Posterior cingulate gyrus (tissue), 11 donors: ENCODE measurements around the gene ZNF618.

Experiments
- DNase-seq, 10 donors: peaks; one replicate each; pipeline versions ENCODE4 v3.0.0 to v3.0.0-alpha.2; 2020 to 2021; ENCODE audit warnings: mixed read lengths in 3 of 10
- intact Hi-C: fragments of 100-400 bp; cut with DNase I; formaldehyde crosslinking; loops from one replicate; pipeline ENCODE4 v1.15.1; 2023

The ZNF618 gene

GRCh38 chr9:114008667-114009410 is 132.7 kb downstream of the ZNF618 start:
- peak in 2 of 10 donors; percentile 1 to 62 for DNase-seq
- intact Hi-C loops, result no loop called here

- DNase-seq, result peak in 2 of 10 donors; percentile 1 to 26
- intact Hi-C loops, result no loop called here
Measured at GRCh38 chr9:114011313-114011712, 135.2 kb downstream of the ZNF618 start.

DNA sequence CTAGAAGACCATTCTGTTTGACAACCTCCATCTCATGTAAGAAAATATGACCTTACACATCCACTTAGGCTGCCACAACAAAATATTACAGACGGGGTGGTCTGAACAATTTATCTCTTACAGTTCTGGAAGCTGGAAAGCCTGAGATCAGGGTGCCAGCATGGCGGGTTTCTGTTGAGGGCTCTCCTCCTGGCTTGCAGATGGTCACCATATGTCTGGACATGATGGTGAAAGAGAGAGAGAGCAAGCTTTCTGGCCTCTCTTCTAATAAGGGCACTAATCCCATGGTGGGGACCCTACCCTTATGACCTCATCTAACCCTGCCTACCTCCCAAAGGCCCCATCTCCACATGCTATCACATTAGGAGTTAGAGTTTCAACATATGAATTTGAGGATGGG is 136.0 kb downstream of the ZNF618 start:
- no peak for DNase-seq
- intact Hi-C loops, result no loop called here

- intact Hi-C loops, result no loop called here
- no peak for DNase-seq
Measured at GRCh38 chr9:114014044-114014443, 137.9 kb downstream of the ZNF618 start.

DNA sequence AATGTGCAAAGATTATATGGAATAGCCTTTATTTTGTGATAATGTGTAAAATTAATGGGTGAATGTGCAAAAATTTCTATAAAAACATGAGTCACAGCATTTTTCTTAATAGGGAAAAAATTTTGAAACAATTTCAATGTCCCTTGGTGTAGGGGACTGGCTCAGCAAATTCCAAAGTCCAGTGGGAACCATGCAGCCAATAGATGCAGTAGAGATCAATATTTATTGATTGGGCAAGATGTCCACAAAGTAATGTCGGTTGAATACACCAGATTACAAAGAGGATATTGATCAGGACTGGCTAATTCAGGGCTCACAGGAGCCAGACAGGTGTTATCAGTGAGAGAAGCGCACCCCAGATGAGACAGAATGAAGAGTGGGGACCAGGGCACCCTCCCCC is 139.5 kb downstream of the ZNF618 start:
- no peak for DNase-seq
- intact Hi-C loops, result no loop called here

DNA sequence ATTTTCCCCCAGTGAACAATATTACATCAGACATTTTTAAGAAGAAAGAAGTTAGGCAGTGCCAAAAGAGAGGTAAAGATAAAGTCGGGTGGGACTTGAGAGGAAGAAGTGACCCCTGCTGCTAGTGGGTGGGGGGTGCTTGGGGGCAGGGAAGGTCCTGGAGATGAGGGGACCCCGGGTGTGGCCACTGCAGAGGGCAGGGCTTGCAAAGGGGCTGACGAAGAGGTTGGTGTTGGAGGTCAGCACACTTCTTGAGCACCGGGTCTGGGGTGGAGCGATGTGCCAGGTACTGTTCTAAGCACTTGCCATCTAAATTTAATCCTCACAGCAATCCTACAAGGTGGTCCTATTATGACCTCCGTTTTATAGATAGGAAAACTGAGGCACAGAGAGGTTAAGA is 140.0 kb downstream of the ZNF618 start:
- intact Hi-C loops, result no loop called here
- peak in 2 of 10 donors; percentile 1 to 69 for DNase-seq

DNA sequence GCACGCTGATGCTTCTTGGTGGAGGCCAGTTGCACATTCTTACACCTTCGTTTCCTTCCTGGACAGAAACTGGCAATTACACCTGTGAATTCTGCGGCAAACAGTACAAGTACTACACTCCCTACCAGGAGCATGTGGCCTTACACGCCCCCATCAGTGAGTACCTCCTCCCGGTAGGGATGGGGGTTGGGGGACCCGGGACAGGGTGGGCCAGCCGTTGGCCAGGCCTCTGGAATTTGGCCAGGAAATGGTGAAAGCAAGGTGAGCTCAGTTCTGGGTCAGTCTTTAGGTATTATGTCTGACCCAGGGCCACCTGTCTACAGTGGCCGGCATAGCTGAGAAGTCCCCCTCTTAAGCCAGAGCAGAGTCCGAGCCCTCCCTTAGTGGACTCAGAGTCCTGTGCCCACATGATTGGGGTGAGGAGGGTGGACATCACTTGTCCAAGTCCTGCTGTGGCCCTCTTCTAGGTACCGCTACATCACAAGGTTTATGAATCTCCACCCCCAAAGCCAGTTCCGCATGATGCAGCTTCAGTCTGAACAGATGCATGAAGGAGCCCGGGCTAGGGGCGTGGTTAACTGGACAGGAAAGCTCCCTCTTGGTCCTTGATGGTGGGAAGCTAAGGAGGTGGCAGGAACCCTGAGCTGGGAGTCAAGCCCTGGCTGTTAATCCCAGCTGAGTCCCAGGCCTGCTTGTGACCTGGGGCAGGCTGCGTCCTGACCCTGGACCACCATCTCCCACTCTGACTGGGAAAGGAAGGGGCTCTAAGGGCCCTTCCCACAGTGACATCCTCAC is 140.7 kb downstream of the ZNF618 start:
- DNase-seq, result peak in 2 of 10 donors; percentile 3 to 71
- intact Hi-C loops, result no loop called here

DNA sequence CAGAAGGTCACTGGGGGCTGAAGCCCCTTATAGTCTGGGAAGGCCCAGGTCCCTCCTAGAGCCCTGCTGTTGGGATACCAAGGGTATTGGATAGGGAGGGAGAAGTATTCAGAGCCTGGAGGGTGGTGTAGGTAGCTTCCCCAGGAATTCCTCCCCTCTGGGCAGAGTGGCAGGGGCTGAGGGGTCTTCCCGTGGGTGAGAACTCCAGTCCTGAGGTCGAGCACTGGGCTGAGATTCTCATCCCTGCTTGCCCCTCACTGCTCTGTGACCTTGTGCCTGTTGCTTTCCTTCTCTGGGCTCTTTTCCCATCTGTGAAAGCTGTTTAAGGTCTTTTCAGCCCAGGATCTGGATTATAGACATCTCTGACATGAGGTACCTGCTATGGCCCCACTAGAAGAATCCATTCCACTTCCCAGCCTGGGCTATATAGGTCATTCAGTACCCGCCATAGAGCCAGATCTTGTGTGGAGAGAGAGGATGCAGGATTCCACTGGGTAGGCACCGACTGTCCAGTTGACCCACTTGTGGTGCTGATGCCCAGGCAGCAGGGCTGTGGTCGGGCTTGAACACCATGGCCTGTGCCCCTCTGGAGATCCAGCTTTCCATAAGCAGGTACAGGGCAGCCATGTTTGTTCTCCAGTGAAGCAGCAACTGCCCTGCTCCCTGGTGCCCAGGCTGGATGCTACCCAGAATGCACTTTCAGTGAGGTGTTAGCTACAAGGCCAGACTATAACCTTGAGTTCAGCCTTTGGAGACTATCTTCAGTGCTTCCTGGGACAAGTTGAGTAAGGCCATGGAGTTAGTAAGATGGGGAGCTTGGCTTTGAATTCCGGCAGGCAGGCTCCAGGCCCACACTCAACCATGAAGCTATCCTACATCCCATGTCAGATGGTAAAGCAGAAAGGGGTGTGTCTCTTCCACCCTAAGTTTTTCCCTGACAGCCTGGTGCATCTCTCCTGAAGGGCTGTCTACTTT is 141.9 kb downstream of the ZNF618 start:
- DNase-seq, result peak in 1 of 10 donors; percentile 64
- intact Hi-C loops, result no loop called here

- no peak for DNase-seq
Measured at GRCh38 chr9:114021578-114021977, 145.5 kb downstream of the ZNF618 start.

GRCh38 chr9:114023961-114024360 is 147.9 kb downstream of the ZNF618 start:
- no peak for DNase-seq
- intact Hi-C loops, result no loop called here

More at GRCh38 chr9:114021578-114021977, 145.5 kb downstream of the ZNF618 start:
- intact Hi-C loops, result no loop called here

- DNase-seq, result no peak
- intact Hi-C loops, result no loop called here
Measured at GRCh38 chr9:114025196-114025753, 149.2 kb downstream of the ZNF618 start.

DNA sequence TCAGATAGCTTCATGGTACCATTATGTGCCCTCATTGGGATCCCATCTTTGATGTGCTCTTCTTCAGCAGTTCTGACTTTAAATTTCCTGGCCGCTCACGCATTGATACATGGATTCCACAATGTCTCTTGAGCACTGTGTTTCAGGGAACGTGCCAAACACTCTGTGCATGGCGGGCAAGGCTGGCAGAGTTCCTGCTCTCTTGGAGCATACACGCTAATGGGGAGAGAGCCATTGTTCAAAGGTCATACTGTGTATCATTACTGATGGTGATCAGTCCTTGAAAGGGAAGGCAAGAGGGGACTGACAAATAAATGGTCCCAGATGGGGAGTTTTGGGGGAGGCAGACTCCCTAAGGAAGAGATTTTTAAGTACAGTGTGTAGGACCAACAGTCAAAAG is 149.7 kb downstream of the ZNF618 start:
- DNase-seq, result peak in 1 of 10 donors; percentile 72

DNA sequence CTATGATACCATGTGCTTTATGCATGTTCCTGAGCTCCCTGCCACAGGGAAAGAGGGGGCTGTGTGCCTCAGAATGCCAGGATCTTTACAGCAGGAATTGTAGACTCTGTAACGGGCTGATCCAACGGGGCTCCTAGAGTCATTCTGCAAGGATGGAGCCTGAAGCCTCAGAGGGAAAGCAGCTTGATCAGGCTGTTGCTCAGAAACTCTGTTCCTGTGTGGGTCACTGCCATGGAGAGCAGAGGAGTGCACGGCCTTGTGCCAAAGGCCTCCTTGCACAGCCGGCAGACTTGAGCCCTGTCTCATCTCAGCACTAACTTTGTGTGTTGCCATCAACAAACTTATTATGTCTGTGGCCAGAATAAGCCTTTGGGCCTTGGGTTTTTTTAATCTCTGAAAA is 150.2 kb downstream of the ZNF618 start:
- intact Hi-C loops, result no loop called here
- DNase-seq, result peak in 1 of 10 donors; percentile 61

More for the DNA sequence above, 149.7 kb downstream of the ZNF618 start:
- intact Hi-C loops, result no loop called here

DNA sequence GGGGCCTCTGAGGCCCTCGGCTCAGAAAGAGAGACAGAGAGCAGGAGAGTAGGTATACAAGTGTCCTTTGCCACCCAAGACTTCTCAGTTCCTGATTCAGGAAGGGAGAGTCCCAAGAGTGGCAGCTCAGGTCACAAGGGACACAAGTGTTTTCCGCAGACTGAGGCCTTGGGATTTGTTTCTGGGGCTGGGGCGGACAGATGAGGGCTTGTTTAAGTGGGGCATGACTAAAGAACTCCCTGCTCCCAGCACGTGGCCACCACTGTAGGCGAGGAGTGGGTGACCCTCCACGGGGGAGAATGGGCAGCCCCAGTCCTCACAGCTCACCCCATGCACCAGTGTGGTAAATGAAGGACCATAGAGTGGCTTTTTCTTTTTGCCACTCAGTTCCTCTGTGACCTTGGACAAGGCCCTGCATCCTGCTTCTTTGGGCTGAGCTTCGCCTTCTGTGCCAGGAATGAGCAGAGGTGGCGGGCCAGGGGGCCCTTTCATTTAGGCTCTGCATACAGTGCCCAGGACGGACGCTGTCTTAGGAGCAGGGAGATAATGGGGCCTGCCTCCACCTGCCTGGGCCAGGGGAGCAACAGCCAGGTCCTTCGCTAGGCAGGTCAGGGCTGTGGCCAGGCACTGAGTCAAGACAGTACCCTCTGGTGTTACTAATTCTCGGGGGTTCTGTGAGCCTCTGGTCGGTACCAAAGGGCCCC is 151.2 kb downstream of the ZNF618 start:
- peak in 1 of 10 donors; percentile 72 for DNase-seq
- intact Hi-C loops, result no loop called here

DNA sequence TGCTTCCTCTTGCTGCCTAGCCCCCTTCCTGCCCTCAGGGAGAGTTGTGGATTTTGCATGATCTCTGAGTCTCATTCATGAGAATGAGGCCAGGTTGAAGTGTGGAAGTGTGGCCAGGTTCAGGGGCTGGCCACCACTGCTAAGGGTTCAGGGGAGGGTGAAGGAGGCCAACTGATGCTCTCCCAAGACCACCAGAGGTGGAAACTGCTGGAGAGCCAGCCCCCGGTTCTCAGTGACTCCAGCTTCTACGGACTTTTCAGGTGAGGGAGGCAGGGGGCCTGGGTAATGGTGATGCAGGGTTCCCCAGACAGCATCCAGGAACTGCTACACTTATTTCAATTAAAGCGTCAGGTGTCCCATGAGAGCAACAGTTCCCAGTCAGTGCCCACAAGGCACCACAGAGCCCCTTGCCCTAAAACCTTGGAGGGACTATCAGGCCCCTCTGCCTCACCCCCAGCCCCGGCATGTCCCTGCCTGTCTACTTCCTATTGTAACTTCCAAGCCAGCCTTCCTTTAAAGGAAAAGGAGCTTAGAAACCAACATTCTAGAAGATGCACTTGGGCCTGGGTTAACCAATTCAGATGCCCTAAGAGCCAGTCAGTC is 151.9 kb downstream of the ZNF618 start:
- intact Hi-C loops, result no loop called here

DNA sequence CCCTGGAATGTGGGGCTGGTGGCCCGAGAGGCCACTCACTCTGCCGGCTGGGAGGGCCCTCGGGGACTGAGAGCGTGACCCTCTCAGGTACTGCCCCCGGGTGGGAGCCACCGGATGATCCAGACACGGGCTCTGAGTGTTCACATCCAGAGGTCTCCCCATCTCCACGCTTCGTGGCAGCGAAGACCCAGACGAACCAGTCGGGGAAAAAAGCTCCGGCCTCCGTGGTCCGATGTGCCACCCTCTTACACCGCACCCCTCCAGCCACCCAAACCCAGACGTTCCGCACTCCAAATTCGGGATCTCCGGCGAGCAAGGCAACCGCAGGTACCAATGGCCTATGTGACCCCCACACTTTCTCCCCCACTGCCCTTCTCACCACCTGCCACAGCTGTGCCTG is 152.5 kb downstream of the ZNF618 start:
- no peak for DNase-seq
- intact Hi-C loops, result no loop called here

More for the DNA sequence above, 151.9 kb downstream of the ZNF618 start:
- no peak for DNase-seq

GRCh38 chr9:114029311-114030170 is 153.4 kb downstream of the ZNF618 start:
- intact Hi-C loops, result loop anchor here (5.0 kb wide), 1 partner anchor 347 kb away; no protein-coding TSS in a partner anchor
- DNase-seq, result no peak

DNA sequence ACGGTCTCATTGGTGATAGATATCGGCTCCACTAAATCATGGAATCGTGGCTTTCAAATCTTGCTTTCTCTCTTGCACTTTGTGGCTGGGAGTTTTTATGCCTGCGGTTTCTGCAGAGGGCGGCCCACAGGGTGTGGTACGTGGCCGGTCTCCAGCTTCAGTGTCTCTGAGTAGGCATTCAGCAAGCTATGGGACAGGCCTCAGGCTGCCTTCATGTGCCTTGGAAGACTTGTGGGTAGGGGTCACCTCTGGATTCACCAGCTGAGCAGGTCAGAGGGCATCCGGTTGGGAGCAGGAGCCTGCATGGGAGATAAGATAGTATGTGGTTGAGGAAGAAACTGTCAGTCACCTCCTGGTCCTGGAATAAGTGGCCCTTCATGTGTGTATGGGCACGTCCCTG is 154.3 kb downstream of the ZNF618 start:
- DNase-seq, result no peak
- intact Hi-C loops, result loop anchor here (5.0 kb wide), 1 partner anchor 348 kb away; no protein-coding TSS in a partner anchor
